22Rv1 (cell line): ENCODE data around the gene CA12.

Experiments used
- ZFX ChIP-seq: fragments of 450-650 bp; IDR thresholded peaks from 2 replicates; pipeline ENCODE4 v1.6.1; 2017; ENCODE audit warnings: antibody characterized with exemption, borderline replicate concordance
- TF ChIP-seq, protein P1 (sequence below): fragments of 450-650 bp; IDR thresholded peaks from 2 replicates; pipeline ENCODE4 v1.5.1; 2017; ENCODE audit warnings: mild to moderate bottlenecking

DNA sequence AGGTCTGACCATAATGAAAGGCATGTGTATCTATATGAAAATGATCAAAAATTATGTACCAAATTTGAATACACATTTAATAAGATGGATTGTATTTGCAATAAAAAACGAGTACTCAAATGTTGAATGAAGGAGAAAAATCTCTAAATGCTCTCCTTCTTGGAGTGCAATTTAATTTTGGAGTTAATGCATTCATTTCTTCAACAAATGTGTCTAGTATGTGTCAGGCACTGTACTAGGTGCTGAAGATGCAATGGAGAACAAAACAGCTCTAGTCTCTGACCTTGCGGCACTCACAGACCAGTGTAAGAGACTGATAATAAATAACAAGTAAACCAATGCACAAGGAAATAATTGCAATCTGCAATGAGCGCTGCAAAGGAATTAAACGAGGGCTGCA, 28.8 kb downstream of the CA12 start:
- TF ChIP-seq, protein P1, sequence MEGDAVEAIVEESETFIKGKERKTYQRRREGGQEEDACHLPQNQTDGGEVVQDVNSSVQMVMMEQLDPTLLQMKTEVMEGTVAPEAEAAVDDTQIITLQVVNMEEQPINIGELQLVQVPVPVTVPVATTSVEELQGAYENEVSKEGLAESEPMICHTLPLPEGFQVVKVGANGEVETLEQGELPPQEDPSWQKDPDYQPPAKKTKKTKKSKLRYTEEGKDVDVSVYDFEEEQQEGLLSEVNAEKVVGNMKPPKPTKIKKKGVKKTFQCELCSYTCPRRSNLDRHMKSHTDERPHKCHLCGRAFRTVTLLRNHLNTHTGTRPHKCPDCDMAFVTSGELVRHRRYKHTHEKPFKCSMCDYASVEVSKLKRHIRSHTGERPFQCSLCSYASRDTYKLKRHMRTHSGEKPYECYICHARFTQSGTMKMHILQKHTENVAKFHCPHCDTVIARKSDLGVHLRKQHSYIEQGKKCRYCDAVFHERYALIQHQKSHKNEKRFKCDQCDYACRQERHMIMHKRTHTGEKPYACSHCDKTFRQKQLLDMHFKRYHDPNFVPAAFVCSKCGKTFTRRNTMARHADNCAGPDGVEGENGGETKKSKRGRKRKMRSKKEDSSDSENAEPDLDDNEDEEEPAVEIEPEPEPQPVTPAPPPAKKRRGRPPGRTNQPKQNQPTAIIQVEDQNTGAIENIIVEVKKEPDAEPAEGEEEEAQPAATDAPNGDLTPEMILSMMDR: no peak
- no peak for TF ChIP-seq ZFX
